Endothelial cell (in vitro differentiated cells): ENCODE measurements around the gene SYNDIG1. TPM values are rescaled to one million over a fixed set of nuclear protein-coding genes. Genes with fewer than 3 reads are reported as not detected.

Source experiments
- DNase-seq: peaks from one replicate; pipeline ENCODE4 v3.0.0; 2021; ENCODE audit warnings: low spot score
- H3K27ac Mint-ChIP-seq: one replicate; pipeline ENCODE4 v1.8.0; 2021; ENCODE audit warnings: mixed read lengths, inconsistent platforms; ENCODE audit not compliant: unreplicated experiment
- H3K27me3 Mint-ChIP-seq: one replicate; pipeline ENCODE4 v1.8.0; 2021; ENCODE audit warnings: mild to moderate bottlenecking, moderate library complexity, mixed read lengths, inconsistent platforms; ENCODE audit not compliant: unreplicated experiment
- H3K36me3 Mint-ChIP-seq: one replicate; pipeline ENCODE4 v1.8.0; 2021; ENCODE audit warnings: mild to moderate bottlenecking, low read depth, mixed read lengths, inconsistent platforms; ENCODE audit not compliant: unreplicated experiment
- H3K4me1 Mint-ChIP-seq: one replicate; pipeline ENCODE4 v1.8.0; 2021; ENCODE audit warnings: mild to moderate bottlenecking, mixed read lengths, inconsistent platforms; ENCODE audit not compliant: unreplicated experiment
- H3K4me3 Mint-ChIP-seq: one replicate; pipeline ENCODE4 v1.8.0; 2021; ENCODE audit warnings: mild to moderate bottlenecking, mixed read lengths, inconsistent platforms; ENCODE audit not compliant: unreplicated experiment
- H3K9me3 Mint-ChIP-seq: one replicate; pipeline ENCODE4 v1.8.0; 2021; ENCODE audit warnings: mixed read lengths, inconsistent platforms; ENCODE audit not compliant: unreplicated experiment
- CTCF ChIP-seq: fragments of 200-600 bp; sonication (generic); IDR thresholded peaks from one replicate; pipeline ENCODE4 v1.5.0; 2021; ENCODE audit warnings: antibody characterized with exemption; ENCODE audit not compliant: unreplicated experiment
- total RNA-seq: library from RNA; stranded (reverse); fragmentation: NEBNext Ultra II Directional; extraction: Animal tissue kit (Norgen Biotek cat#: 25700); gene quantifications from one replicate; pipeline ENCODE4 v1.2.1, GENCODE V29; 2021; ENCODE audit not compliant: unreplicated experiment

The SYNDIG1 gene
- total RNA-seq, 1 donor from 2014 or later, result 8.1 TPM

GRCh38 chr20:24531631-24532419 is 62.4 kb downstream of the SYNDIG1 start:
- TF ChIP-seq CTCF, result no peak
- Mint-ChIP-seq H3K27ac (no peak overlapping the region), H3K9me3 (no peaks in the 10 kb centered on the region), H3K27me3 (no peaks in the 10 kb centered on the region), H3K4me3 (no peak overlapping the region), H3K4me1 (no peaks in the 10 kb centered on the region), H3K36me3 (peaks cover under 1% of the 10 kb centered on the region)
- no peak for DNase-seq

- Mint-ChIP-seq H3K27me3 (no peaks in the 10 kb centered on the region), H3K4me3 (no peak overlapping the region), H3K4me1 (no peaks in the 10 kb centered on the region), H3K9me3 (no peaks in the 10 kb centered on the region), H3K27ac (no peak overlapping the region), H3K36me3 (peaks cover 4% of the 10 kb centered on the region)
- DNase-seq, result no peak
- TF ChIP-seq CTCF, result no peak
Measured at GRCh38 chr20:24533449-24533848, 64.0 kb downstream of the SYNDIG1 start.

- peaks cover 4% of the 10 kb centered on the region for H3K36me3 Mint-ChIP-seq
- no peak overlapping the region for H3K4me3 Mint-ChIP-seq
- no peak for DNase-seq
- no peaks in the 10 kb centered on the region for H3K9me3 Mint-ChIP-seq
- H3K27me3 Mint-ChIP-seq, result no peaks in the 10 kb centered on the region
- H3K4me1 Mint-ChIP-seq, result no peaks in the 10 kb centered on the region
- no peak overlapping the region for H3K27ac Mint-ChIP-seq
- no peak for TF ChIP-seq CTCF
Measured at GRCh38 chr20:24534282-24534681, 64.9 kb downstream of the SYNDIG1 start.

GRCh38 chr20:24535941-24536730 is 66.7 kb downstream of the SYNDIG1 start:
- Mint-ChIP-seq H3K27ac (no peak overlapping the region), H3K27me3 (no peaks in the 10 kb centered on the region), H3K4me3 (no peak overlapping the region), H3K4me1 (peaks cover 1% of the 10 kb centered on the region), H3K9me3 (no peaks in the 10 kb centered on the region), H3K36me3 (peaks cover 4% of the 10 kb centered on the region)
- TF ChIP-seq CTCF, result no peak
- DNase-seq, result no peak

GRCh38 chr20:24537210-24537609 is 67.8 kb downstream of the SYNDIG1 start:
- Mint-ChIP-seq H3K4me3 (no peak overlapping the region), H3K36me3 (peaks cover 4% of the 10 kb centered on the region), H3K27me3 (no peaks in the 10 kb centered on the region), H3K9me3 (no peaks in the 10 kb centered on the region), H3K27ac (no peak overlapping the region), H3K4me1 (peaks cover 3% of the 10 kb centered on the region)
- no peak for DNase-seq
- TF ChIP-seq CTCF, result no peak
